ENCODE data around the gene ZNF687.

Gene ZNF687

GRCh38 chr1:151282883-151283725 is 1.0 kb downstream of the ZNF687 start:
- intact Hi-C loops (cut with DNase I; ENCODE audit: low total_unique reads): no loop called here
- Histone ChIP-seq H3K4me3 (peak overlapping the region; percentile 70 to 87), H3K27ac (peak overlapping the region; percentile 96), H3K4me1 (peaks cover 0 to 20% (median 19%) of the 10 kb centered on the region in 4 donors), H3K36me3 (peaks cover 21 to 35% (median 27%) of the 10 kb centered on the region in 3 donors), H3K9me3 (no peaks in the 10 kb centered on the region), H3K27me3 (no peaks in the 10 kb centered on the region)
- no peak for TF ChIP-seq CTCF (IDR thresholded peaks at IDR 0.05)
- DNase-seq: peak in 1 of 2 donors; percentile 73

- no peaks in the 10 kb centered on the region for H3K9me3 ChIP-seq
- peaks cover 31 to 45% (median 36%) of the 10 kb centered on the region in 3 donors for H3K36me3 ChIP-seq
- no peak for DNase-seq
- peak overlapping the region in 1 of 2 donors; percentile 87 for H3K4me3 ChIP-seq
- intact Hi-C loops (cut with DNase I; ENCODE audit: low total_unique reads): no loop called here
- H3K27ac ChIP-seq: peak overlapping the region; percentile 96
- H3K4me1 ChIP-seq: peaks cover 0 to 24% (median 19%) of the 10 kb centered on the region in 4 donors
- no peaks in the 10 kb centered on the region for H3K27me3 ChIP-seq
- no peak for TF ChIP-seq CTCF (IDR thresholded peaks at IDR 0.05)
Observed at GRCh38 chr1:151284013-151284577, 2.0 kb downstream of the ZNF687 start.

GRCh38 chr1:151286619-151287340 is 4.7 kb downstream of the ZNF687 start:
- Histone ChIP-seq H3K36me3 (peaks cover 55 to 71% (median 61%) of the 10 kb centered on the region in 3 donors), H3K27ac (no peak overlapping the region), H3K4me1 (peaks cover 0 to 28% (median 14%) of the 10 kb centered on the region in 4 donors), H3K9me3 (no peaks in the 10 kb centered on the region), H3K27me3 (no peaks in the 10 kb centered on the region), H3K4me3 (no peak overlapping the region)
- intact Hi-C loops (cut with DNase I; ENCODE audit: low total_unique reads): no loop called here
- DNase-seq: no peak
- TF ChIP-seq CTCF (IDR thresholded peaks at IDR 0.05): no peak

GRCh38 chr1:151287341-151287699 is 5.2 kb downstream of the ZNF687 start:
- H3K4me1 ChIP-seq: peaks cover 0 to 28% (median 14%) of the 10 kb centered on the region in 4 donors
- no peak for DNase-seq
- no peak for TF ChIP-seq CTCF (IDR thresholded peaks at IDR 0.05)
- no peaks in the 10 kb centered on the region for H3K27me3 ChIP-seq
- intact Hi-C loops (cut with DNase I; ENCODE audit: low total_unique reads): no loop called here
- no peak overlapping the region for H3K27ac ChIP-seq
- no peak overlapping the region for H3K4me3 ChIP-seq
- H3K9me3 ChIP-seq: no peaks in the 10 kb centered on the region
- peaks cover 60 to 77% (median 66%) of the 10 kb centered on the region in 3 donors for H3K36me3 ChIP-seq

- no peak overlapping the region for H3K4me3 ChIP-seq
- no peaks in the 10 kb centered on the region for H3K9me3 ChIP-seq
- no peak for DNase-seq
- H3K36me3 ChIP-seq: peaks cover 66 to 83% (median 72%) of the 10 kb centered on the region in 3 donors
- TF ChIP-seq CTCF (IDR thresholded peaks at IDR 0.05): no peak
- no peak overlapping the region for H3K27ac ChIP-seq
- H3K4me1 ChIP-seq: peaks cover 0 to 28% (median 14%) of the 10 kb centered on the region in 4 donors
- H3K27me3 ChIP-seq: no peaks in the 10 kb centered on the region
- intact Hi-C loops (cut with DNase I; ENCODE audit: low total_unique reads): no loop called here
Observed at GRCh38 chr1:151287767-151288500, 5.8 kb downstream of the ZNF687 start.
